IMR-90 (cell line): ENCODE results near the gene GGNBP2.

ENCODE experiments used
- BHLHE40 ChIP-seq: fragments of 150-350 bp; IDR thresholded peaks from 2 replicates; pipeline ENCODE4 v1.6.1; 2016; ENCODE audit warnings: mild to moderate bottlenecking, low read depth, low read length
- CHD1 ChIP-seq: IDR thresholded peaks from 2 replicates; pipeline ENCODE4 v1.6.1; 2012; ENCODE audit warnings: low read depth, low read length, improper control_type of control experiment
- CTCF ChIP-seq: conservative IDR thresholded peaks from 2 replicates; pipeline ENCODE4 v1.5.1; 2012; ENCODE audit warnings: mild to moderate bottlenecking, low read depth, low read length, improper control_type of control experiment
- MAFK ChIP-seq: IDR thresholded peaks from 2 replicates; pipeline ENCODE4 v1.6.1; 2012; ENCODE audit warnings: low read depth, low read length, improper control_type of control experiment
- POLR2A ChIP-seq: IDR thresholded peaks from 2 replicates; pipeline ENCODE4 v1.6.1; 2012; ENCODE audit warnings: mild to moderate bottlenecking, low read depth, low read length
- RAD21 ChIP-seq: IDR thresholded peaks from 2 replicates; pipeline ENCODE4 v1.6.1; 2012; ENCODE audit warnings: low read length, improper control_type of control experiment
- RFX5 ChIP-seq: IDR thresholded peaks from 2 replicates; pipeline ENCODE4 v1.8.0; 2012; ENCODE audit warnings: low read depth, mild to moderate bottlenecking, low read length, moderate library complexity
- SMC3 ChIP-seq: fragments of 150-350 bp; IDR thresholded peaks from 2 replicates; pipeline ENCODE4 v1.6.1; 2016; ENCODE audit warnings: low read depth, mild to moderate bottlenecking, antibody characterized with exemption, low read length, moderate library complexity
- USF2 ChIP-seq: fragments of 150-350 bp; IDR thresholded peaks from 2 replicates; pipeline ENCODE4 v1.6.1; 2017; ENCODE audit warnings: mild to moderate bottlenecking, antibody characterized with exemption, low read length, low read depth

- TF ChIP-seq CTCF: no peak
- no peak for TF ChIP-seq POLR2A
- no peak for TF ChIP-seq RFX5
- TF ChIP-seq USF2: no peak
- TF ChIP-seq RAD21: no peak
- no peak for TF ChIP-seq MAFK
- no peak for TF ChIP-seq BHLHE40
- no peak for TF ChIP-seq CHD1
- TF ChIP-seq SMC3: no peak
These were observed 56.2 kb downstream of the GGNBP2 start for GRCh38 chr17:36600936-36601302.
